Neural progenitor cell (in vitro differentiated cells): ENCODE data around the gene IMP3.

Experiments
- CTCF ChIP-seq: fragments of 200-600 bp; sonication (generic); IDR thresholded peaks from 2 replicates; pipeline ENCODE4 v1.5.1; 2017; ENCODE audit warnings: antibody characterized with exemption, mild to moderate bottlenecking
- EZH2 ChIP-seq: fragments of 200-600 bp; sonication (generic); IDR thresholded peaks from 2 replicates; pipeline ENCODE4 v1.6.1; 2017; ENCODE audit warnings: antibody characterized with exemption, mild to moderate bottlenecking, moderate library complexity
- EZH2phosphoT487 ChIP-seq: fragments of 200-600 bp; sonication (generic); IDR thresholded peaks from 2 replicates; pipeline ENCODE4 v1.6.1; 2017; ENCODE audit warnings: antibody characterized with exemption

GRCh38 chr15:75622505-75622904, 17.5 kb downstream of the IMP3 start:
- no peak for TF ChIP-seq CTCF
- no peak for TF ChIP-seq EZH2phosphoT487
- TF ChIP-seq EZH2 = no peak
